ENCODE data around the gene LCP2. TPM values are rescaled to one million over a fixed set of nuclear protein-coding genes. Genes with fewer than 3 reads are reported as not detected.

The LCP2 gene
- total and polyA plus RNA-seq, 2 donors (not counting 1 experiment from before 2014, with no cell fraction given), result 11.7 to 13.9 TPM

DNA sequence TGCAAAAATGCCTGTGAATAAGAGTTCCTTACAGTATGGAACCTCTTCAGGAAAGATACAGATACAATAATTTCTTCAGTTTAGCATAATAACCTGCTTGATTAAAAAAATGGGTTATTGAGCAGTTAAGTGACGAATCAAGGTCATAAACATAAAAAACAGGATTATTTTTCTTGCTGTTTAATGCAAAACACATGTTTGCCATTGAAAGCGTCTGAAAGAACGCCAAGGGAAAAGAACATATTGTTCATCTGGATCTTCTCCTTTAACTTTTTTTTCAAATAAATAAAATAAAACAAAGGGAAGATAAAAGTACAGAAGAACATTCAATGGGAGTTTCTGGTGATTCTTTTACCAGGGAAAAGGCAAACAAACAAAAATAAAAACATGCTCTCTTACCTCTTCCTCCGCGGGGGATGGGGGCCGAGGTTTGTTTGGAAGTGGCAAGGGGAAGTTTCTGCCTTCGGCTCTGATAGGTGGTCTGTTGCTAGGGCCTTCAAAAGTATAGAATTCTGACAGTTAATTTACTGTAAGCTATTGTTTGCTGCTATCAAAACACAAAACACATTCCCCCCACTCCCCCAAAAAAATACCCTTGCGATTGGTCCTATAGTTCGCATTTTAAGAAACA, 44.7 kb downstream of the LCP2 start:
- H3K27ac ChIP-seq (ENCODE audit: low read length in 2 of 2), result no peak overlapping the region

DNA sequence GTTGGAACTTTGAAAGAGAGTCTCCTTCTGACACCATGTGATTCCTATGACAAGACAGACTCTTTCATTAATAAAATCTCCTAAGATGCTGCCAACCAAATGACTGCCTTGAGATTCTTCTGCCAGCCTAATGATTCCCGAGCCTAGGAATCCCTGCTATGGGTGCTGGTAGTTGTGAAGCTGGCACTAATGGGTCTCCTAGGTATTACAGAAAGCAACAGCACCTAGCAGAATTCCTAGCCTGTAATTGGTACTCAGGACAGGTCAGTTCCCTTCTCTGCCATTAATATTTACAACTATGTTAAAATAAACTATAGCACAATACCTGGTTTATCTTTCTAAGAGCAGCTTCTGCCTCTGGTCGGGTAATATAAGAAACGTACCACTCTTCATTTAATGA, 45.5 kb downstream of the LCP2 start:
- H3K27ac Mint-ChIP-seq, result no peak overlapping the region
- H3K9me3 Mint-ChIP-seq (ENCODE audit: insufficient read depth), result no peaks in the 10 kb centered on the region
- CTCF ChIA-PET, result interaction anchor here (0.8 to 1.2 kb wide), 2 partner anchors 15 to 16 kb away, joined by 3 to 4 read pairs; no protein-coding TSS in a partner anchor
- H3K27me3 Mint-ChIP-seq, result no peaks in the 10 kb centered on the region
- Histone ChIP-seq H3K27ac (ENCODE audit: low read length in 2 of 2) (no peak overlapping the region), H3K4me1 (ENCODE audit: control insufficient read depth in 2 of 2, insufficient read depth in 2 of 2, low read length in 2 of 2) (peaks cover 0 to 4% of the 10 kb centered on the region in 2 donors), H3K27me3 (replicated peaks in 1 of 4; ENCODE audit: control extremely low read depth in 1 of 4, control insufficient read depth in 3 of 4, insufficient read depth in 4 of 4, low read length in 3 of 4) (no peaks in the 10 kb centered on the region), H3K9me3 (ENCODE audit: control extremely low read depth in 1 of 3, control insufficient read depth in 2 of 3, insufficient read depth in 1 of 3, low read length in 2 of 3) (no peaks in the 10 kb centered on the region), H3K36me3 (replicated peaks in 1 of 2; ENCODE audit: control extremely low read depth in 1 of 2, control insufficient read depth in 1 of 2, extremely low read depth in 1 of 2, insufficient read depth in 2 of 2, low read length in 1 of 2) (peaks cover 6 to 7% of the 10 kb centered on the region in 2 experiments), H3K4me3 (ENCODE audit: control extremely low read depth in 1 of 5, extremely low read depth in 1 of 5, insufficient read depth in 1 of 5, low read depth in 2 of 5, low read length in 4 of 5) (no peak overlapping the region), H4K20me1 (ENCODE audit: control insufficient read depth, insufficient read depth, low read length, poor library complexity, severe bottlenecking) (no peaks in the 10 kb centered on the region), H2AFZ (ENCODE audit: insufficient read depth, low read depth, low read length, poor library complexity, severe bottlenecking) (no peak overlapping the region), H3K79me2 (ENCODE audit: control insufficient read depth, insufficient read depth, low read length) (no peaks in the 10 kb centered on the region), H3K4me2 (replicated peaks; ENCODE audit: low read depth, low read length, poor library complexity, severe bottlenecking) (no peak overlapping the region), H3K9ac (ENCODE audit: low read length) (no peak overlapping the region)
- POLR2A ChIA-PET, result no interaction called here
- intact Hi-C loops (cut with micrococcal nuclease), result no loop called here
- no CpG with 5 or more reads among the region's 3 CpGs for WGBS (ENCODE audit: insufficient coverage)
- no peak overlapping the region for H3K4me3 Mint-ChIP-seq
- peaks cover 13% of the 10 kb centered on the region for H3K4me1 Mint-ChIP-seq
- no peak for TF ChIP-seq EZH2 (IDR thresholded peaks at IDR 0.05; ENCODE audit: borderline replicate concordance, insufficient read depth, low read depth, low read length, poor library complexity, severe bottlenecking)
- TF ChIP-seq, protein P1, sequence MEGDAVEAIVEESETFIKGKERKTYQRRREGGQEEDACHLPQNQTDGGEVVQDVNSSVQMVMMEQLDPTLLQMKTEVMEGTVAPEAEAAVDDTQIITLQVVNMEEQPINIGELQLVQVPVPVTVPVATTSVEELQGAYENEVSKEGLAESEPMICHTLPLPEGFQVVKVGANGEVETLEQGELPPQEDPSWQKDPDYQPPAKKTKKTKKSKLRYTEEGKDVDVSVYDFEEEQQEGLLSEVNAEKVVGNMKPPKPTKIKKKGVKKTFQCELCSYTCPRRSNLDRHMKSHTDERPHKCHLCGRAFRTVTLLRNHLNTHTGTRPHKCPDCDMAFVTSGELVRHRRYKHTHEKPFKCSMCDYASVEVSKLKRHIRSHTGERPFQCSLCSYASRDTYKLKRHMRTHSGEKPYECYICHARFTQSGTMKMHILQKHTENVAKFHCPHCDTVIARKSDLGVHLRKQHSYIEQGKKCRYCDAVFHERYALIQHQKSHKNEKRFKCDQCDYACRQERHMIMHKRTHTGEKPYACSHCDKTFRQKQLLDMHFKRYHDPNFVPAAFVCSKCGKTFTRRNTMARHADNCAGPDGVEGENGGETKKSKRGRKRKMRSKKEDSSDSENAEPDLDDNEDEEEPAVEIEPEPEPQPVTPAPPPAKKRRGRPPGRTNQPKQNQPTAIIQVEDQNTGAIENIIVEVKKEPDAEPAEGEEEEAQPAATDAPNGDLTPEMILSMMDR (IDR thresholded peaks at IDR 0.05), result no peak
- ATAC-seq (ENCODE audit: low read depth) (no peak), DNase-seq (no peak)

More for the DNA sequence above, 44.7 kb downstream of the LCP2 start:
- Histone ChIP-seq H3K27me3 (replicated peaks in 1 of 4; ENCODE audit: control extremely low read depth in 1 of 4, control insufficient read depth in 3 of 4, insufficient read depth in 4 of 4, low read length in 3 of 4) (no peaks in the 10 kb centered on the region), H3K4me1 (ENCODE audit: control insufficient read depth in 2 of 2, insufficient read depth in 2 of 2, low read length in 2 of 2) (peaks cover 0 to 4% of the 10 kb centered on the region in 2 donors), H3K79me2 (ENCODE audit: control insufficient read depth, insufficient read depth, low read length) (no peaks in the 10 kb centered on the region), H3K4me2 (replicated peaks; ENCODE audit: low read depth, low read length, poor library complexity, severe bottlenecking) (no peak overlapping the region), H3K36me3 (replicated peaks in 1 of 2; ENCODE audit: control extremely low read depth in 1 of 2, control insufficient read depth in 1 of 2, extremely low read depth in 1 of 2, insufficient read depth in 2 of 2, low read length in 1 of 2) (peaks cover 5 to 7% of the 10 kb centered on the region in 2 experiments), H3K9me3 (ENCODE audit: control extremely low read depth in 1 of 3, control insufficient read depth in 2 of 3, insufficient read depth in 1 of 3, low read length in 2 of 3) (no peaks in the 10 kb centered on the region), H3K4me3 (ENCODE audit: control extremely low read depth in 1 of 5, extremely low read depth in 1 of 5, insufficient read depth in 1 of 5, low read depth in 2 of 5, low read length in 4 of 5) (no peak overlapping the region), H4K20me1 (ENCODE audit: control insufficient read depth, insufficient read depth, low read length, poor library complexity, severe bottlenecking) (no peaks in the 10 kb centered on the region), H2AFZ (ENCODE audit: insufficient read depth, low read depth, low read length, poor library complexity, severe bottlenecking) (no peak overlapping the region), H3K9ac (ENCODE audit: low read length) (no peak overlapping the region)
- no peak for TF ChIP-seq EZH2 (IDR thresholded peaks at IDR 0.05; ENCODE audit: borderline replicate concordance, insufficient read depth, low read depth, low read length, poor library complexity, severe bottlenecking)
- TF ChIP-seq, protein P1 (IDR thresholded peaks at IDR 0.05), result no peak
- no peak overlapping the region for H3K4me3 Mint-ChIP-seq
- H3K4me1 Mint-ChIP-seq, result peaks cover 13% of the 10 kb centered on the region
- no peaks in the 10 kb centered on the region for H3K9me3 Mint-ChIP-seq (ENCODE audit: insufficient read depth)
- ATAC-seq (ENCODE audit: low read depth) (no peak), DNase-seq (no peak)
- ChIA-PET CTCF (interaction anchor here (1.2 kb wide), 1 partner anchor 14 kb away, joined by 4 read pairs; no protein-coding TSS in a partner anchor), POLR2A (no interaction called here)
- no peak overlapping the region for H3K27ac Mint-ChIP-seq
- WGBS (ENCODE audit: insufficient coverage), result 100% methylated on average over 2 of the region's 9 CpGs
- H3K27me3 Mint-ChIP-seq, result no peaks in the 10 kb centered on the region
- intact Hi-C loops (cut with micrococcal nuclease), result no loop called here

Data from B cell (primary cell).